ENCODE measurements around the gene PPP6R3.

GRCh38 chr11:68440224-68440623, 20.3 kb upstream of the PPP6R3 start:
- TF ChIP-seq CTCF (IDR thresholded peaks at IDR 0.05): no peak
- no peak for TF ChIP-seq POLR2AphosphoS5 (IDR thresholded peaks at IDR 0.05; ENCODE audit: low read depth, low read length)
- TF ChIP-seq REST (IDR thresholded peaks at IDR 0.05; ENCODE audit: insufficient read depth in 1 of 2, low read depth in 2 of 2, low read length in 1 of 2): no peak
- TF ChIP-seq SIN3A (IDR thresholded peaks at IDR 0.05; ENCODE audit: borderline replicate concordance, insufficient read depth, low read depth, low read length): no peak

Data from Panc1 (cell line).